ENCODE data around the gene GUCY1A2.
A peak's percentile ranks its signal among the peaks of the same experiment; 100 is the strongest.

Gene GUCY1A2

DNA sequence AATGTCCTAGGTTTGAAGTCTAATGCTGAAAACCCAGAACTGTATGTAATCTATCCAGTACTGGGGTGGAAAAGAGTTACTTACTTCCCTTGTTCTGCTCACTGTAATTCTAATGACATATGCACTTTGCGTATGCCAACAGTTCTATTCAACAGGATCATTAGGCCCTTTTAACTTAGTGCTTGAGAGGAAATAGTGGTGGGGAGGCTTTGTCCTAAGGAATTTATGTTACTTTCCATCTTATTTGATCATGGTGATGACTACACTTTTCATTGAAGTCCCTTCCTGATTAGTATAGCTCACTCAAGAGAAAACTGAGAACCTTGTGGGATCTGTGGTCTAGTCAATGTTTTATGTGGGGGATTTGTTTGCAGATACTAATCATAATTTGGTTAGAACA lies 348.2 kb downstream of the GUCY1A2 start:
- no peaks in the 10 kb centered on the region for H3K36me3 ChIP-seq (ENCODE audit: low read depth)
- no peaks in the 10 kb centered on the region for H3K4me1 ChIP-seq (ENCODE audit: insufficient read depth, poor library complexity, severe bottlenecking)
- H3K27ac ChIP-seq (ENCODE audit: poor library complexity, severe bottlenecking), result no peak overlapping the region
- DNase-seq (ENCODE audit: low spot score) (no peak), ATAC-seq (ENCODE audit: low read depth) (no peak)
- TF ChIP-seq, protein P1, sequence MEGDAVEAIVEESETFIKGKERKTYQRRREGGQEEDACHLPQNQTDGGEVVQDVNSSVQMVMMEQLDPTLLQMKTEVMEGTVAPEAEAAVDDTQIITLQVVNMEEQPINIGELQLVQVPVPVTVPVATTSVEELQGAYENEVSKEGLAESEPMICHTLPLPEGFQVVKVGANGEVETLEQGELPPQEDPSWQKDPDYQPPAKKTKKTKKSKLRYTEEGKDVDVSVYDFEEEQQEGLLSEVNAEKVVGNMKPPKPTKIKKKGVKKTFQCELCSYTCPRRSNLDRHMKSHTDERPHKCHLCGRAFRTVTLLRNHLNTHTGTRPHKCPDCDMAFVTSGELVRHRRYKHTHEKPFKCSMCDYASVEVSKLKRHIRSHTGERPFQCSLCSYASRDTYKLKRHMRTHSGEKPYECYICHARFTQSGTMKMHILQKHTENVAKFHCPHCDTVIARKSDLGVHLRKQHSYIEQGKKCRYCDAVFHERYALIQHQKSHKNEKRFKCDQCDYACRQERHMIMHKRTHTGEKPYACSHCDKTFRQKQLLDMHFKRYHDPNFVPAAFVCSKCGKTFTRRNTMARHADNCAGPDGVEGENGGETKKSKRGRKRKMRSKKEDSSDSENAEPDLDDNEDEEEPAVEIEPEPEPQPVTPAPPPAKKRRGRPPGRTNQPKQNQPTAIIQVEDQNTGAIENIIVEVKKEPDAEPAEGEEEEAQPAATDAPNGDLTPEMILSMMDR (IDR thresholded peaks at IDR 0.05; ENCODE audit: poor library complexity, severe bottlenecking), result no peak
- peaks cover 2% of the 10 kb centered on the region for H3K27me3 ChIP-seq (ENCODE audit: insufficient read depth, poor library complexity, severe bottlenecking)
- H3K4me3 ChIP-seq (ENCODE audit: severe bottlenecking), result no peak overlapping the region
- no peaks in the 10 kb centered on the region for H3K9me3 ChIP-seq (ENCODE audit: severe bottlenecking)

DNA sequence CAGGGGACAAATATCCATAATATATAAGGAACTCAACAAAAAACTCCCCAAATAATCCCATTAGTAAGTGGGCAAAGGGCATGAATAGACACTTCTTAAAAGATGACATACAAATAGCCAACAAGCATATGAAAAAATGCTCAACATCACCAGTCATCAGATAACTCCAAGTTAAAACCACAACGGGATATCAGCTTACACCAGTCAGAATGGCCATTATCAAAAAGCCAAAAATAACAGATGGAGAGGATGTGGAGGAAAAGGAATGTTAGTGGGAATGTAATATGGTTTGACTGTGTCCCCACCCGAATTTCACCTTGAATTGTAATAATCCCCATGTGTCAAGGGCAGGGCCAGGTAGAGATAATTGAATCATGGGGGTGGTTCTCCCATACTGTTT lies 350.1 kb downstream of the GUCY1A2 start:
- Histone ChIP-seq H3K4me3 (ENCODE audit: severe bottlenecking) (no peak overlapping the region), H3K27ac (ENCODE audit: poor library complexity, severe bottlenecking) (no peak overlapping the region), H3K9me3 (ENCODE audit: severe bottlenecking) (no peaks in the 10 kb centered on the region), H3K36me3 (ENCODE audit: low read depth) (no peaks in the 10 kb centered on the region), H3K27me3 (ENCODE audit: insufficient read depth, poor library complexity, severe bottlenecking) (no peaks in the 10 kb centered on the region), H3K4me1 (ENCODE audit: insufficient read depth, poor library complexity, severe bottlenecking) (no peaks in the 10 kb centered on the region)
- TF ChIP-seq, protein P1 (IDR thresholded peaks at IDR 0.05; ENCODE audit: poor library complexity, severe bottlenecking), result no peak
- ATAC-seq (ENCODE audit: low read depth) (peak; percentile 42; the same call in 2 of the 3 replicates), DNase-seq (ENCODE audit: low spot score) (no peak)

DNA sequence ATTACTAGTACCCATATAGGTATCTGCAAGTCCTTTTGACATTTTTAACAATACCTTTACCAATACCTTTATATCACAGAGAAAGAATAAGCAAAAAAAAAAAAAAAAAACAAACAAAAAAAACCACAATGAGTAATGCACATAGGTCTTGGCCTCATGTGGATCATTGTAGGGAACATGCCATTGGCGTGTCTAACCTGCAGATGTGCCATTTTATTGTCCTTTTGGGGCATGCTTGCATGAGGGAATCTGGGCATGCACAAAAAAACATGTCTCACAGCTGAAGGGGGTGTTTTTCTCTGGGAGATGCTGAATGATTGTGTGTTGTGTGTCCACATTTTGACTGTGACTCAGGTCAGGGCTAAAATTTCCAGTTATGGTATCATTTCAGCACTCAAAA lies 361.6 kb downstream of the GUCY1A2 start:
- TF ChIP-seq, protein P1 (IDR thresholded peaks at IDR 0.05; ENCODE audit: poor library complexity, severe bottlenecking), result no peak
- H3K36me3 ChIP-seq (ENCODE audit: low read depth), result no peaks in the 10 kb centered on the region

DNA sequence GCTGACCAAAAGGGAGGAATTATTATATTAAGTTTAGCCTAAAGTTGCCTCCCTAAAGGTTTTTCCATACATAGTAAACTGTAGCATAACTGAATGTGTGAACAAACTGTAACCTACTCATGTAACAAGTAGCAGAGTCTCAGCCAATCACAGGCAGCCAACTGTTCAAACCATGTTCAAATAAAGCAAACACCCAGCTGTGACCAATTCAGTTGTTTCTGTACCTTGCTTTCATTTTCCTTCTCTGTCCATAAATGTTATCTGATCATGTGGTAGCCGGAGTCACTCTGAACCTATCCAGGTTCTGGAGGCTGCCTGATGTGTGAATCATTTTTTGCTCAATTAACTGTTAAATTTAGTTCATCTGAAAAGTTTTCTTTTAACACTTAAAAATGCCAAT lies 373.5 kb downstream of the GUCY1A2 start:
- no peaks in the 10 kb centered on the region; the same call in 1 of the 2 replicates for H3K36me3 ChIP-seq (ENCODE audit: low read depth)
- H3K27me3 ChIP-seq (ENCODE audit: insufficient read depth, poor library complexity, severe bottlenecking), result no peaks in the 10 kb centered on the region
- H3K4me1 ChIP-seq (ENCODE audit: insufficient read depth, poor library complexity, severe bottlenecking), result no peaks in the 10 kb centered on the region
- ATAC-seq (ENCODE audit: low read depth) (peak; percentile 35; the same call in 1 of the 3 replicates), DNase-seq (ENCODE audit: low spot score) (no peak)
- TF ChIP-seq, protein P1 (IDR thresholded peaks at IDR 0.05; ENCODE audit: poor library complexity, severe bottlenecking), result no peak
- no peaks in the 10 kb centered on the region for H3K9me3 ChIP-seq (ENCODE audit: severe bottlenecking)
- H3K4me3 ChIP-seq (ENCODE audit: severe bottlenecking), result no peak overlapping the region
- H3K27ac ChIP-seq (ENCODE audit: poor library complexity, severe bottlenecking), result no peak overlapping the region

More for the DNA sequence above, 361.6 kb downstream of the GUCY1A2 start:
- Histone ChIP-seq H3K27me3 (ENCODE audit: insufficient read depth, poor library complexity, severe bottlenecking) (no peaks in the 10 kb centered on the region), H3K27ac (ENCODE audit: poor library complexity, severe bottlenecking) (no peak overlapping the region), H3K9me3 (ENCODE audit: severe bottlenecking) (no peaks in the 10 kb centered on the region), H3K4me1 (ENCODE audit: insufficient read depth, poor library complexity, severe bottlenecking) (no peaks in the 10 kb centered on the region), H3K4me3 (ENCODE audit: severe bottlenecking) (no peak overlapping the region)
- ATAC-seq (ENCODE audit: low read depth), result no peak
- no peak for DNase-seq (ENCODE audit: low spot score)

DNA sequence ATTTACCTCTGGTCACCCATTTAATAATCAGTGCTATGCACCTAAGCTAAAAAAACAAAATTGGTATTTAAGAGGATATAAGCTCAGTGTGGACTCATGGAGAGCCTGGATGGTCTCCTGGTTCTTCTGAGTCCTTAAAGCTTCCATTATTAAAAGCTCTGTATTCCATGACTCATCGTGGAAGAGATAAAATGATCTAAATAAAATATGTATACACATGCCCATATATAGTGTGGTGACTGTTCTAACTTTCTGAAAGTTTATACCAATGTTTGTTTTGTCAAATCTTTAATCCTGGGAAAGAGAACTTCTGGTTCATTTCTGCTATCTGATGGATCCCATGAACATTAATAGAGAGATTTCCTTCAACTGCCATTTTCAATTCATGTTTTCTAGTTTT lies 375.9 kb downstream of the GUCY1A2 start:
- no peaks in the 10 kb centered on the region for H3K4me1 ChIP-seq (ENCODE audit: insufficient read depth, poor library complexity, severe bottlenecking)
- no peaks in the 10 kb centered on the region for H3K9me3 ChIP-seq (ENCODE audit: severe bottlenecking)
- H3K4me3 ChIP-seq (ENCODE audit: severe bottlenecking), result no peak overlapping the region
- DNase-seq (ENCODE audit: low spot score) (no peak), ATAC-seq (ENCODE audit: low read depth) (peak; percentile 50; the same call in 1 of the 3 replicates)
- no peak overlapping the region for H3K27ac ChIP-seq (ENCODE audit: poor library complexity, severe bottlenecking)
- no peaks in the 10 kb centered on the region for H3K27me3 ChIP-seq (ENCODE audit: insufficient read depth, poor library complexity, severe bottlenecking)
- TF ChIP-seq, protein P1 (IDR thresholded peaks at IDR 0.05; ENCODE audit: poor library complexity, severe bottlenecking), result no peak
- H3K36me3 ChIP-seq (ENCODE audit: low read depth), result no peaks in the 10 kb centered on the region; the same call in 1 of the 2 replicates

Measured in RWPE2 (cell line).